Activated CD4-positive, alpha-beta T cell treated with anti-CD3 and anti-CD28 coated beads, Interleukin-2, amount 10 ng/mL, durations not matched to agents 24 days and 14 days (primary cell): ENCODE results near the gene TULP3. TPM values are rescaled to one million over a fixed set of nuclear protein-coding genes. Genes with fewer than 3 reads are reported as not detected.

Experiments
- DNase-seq: peaks from one replicate; pipeline ENCODE4 v3.0.0; 2022
- H3K27ac Mint-ChIP-seq: one replicate; pipeline ENCODE4 v1.8.0; 2022; ENCODE audit warnings: mild to moderate bottlenecking, mixed read lengths
- H3K27me3 Mint-ChIP-seq: one replicate; pipeline ENCODE4 v1.8.0; 2022; ENCODE audit warnings: mixed read lengths
- H3K36me3 Mint-ChIP-seq: one replicate; pipeline ENCODE4 v1.8.0; 2022; ENCODE audit warnings: low read depth, mild to moderate bottlenecking, mixed read lengths
- H3K4me1 Mint-ChIP-seq: one replicate; pipeline ENCODE4 v1.8.0; 2021; ENCODE audit warnings: mixed read lengths
- H3K4me3 Mint-ChIP-seq: one replicate; pipeline ENCODE4 v1.8.0; 2022; ENCODE audit warnings: mild to moderate bottlenecking, moderate library complexity, mixed read lengths
- H3K9me3 Mint-ChIP-seq: one replicate; pipeline ENCODE4 v1.8.0; 2021; ENCODE audit warnings: mixed read lengths
- intact Hi-C: fragments of 100-400 bp; cut with micrococcal nuclease; formaldehyde crosslinking; loops from one replicate; pipeline ENCODE4 v1.15.1; 2023
- total RNA-seq: library from RNA; stranded (reverse); gene quantifications from 2 replicates; pipeline ENCODE4 v1.2.3, GENCODE V29; 2022

The TULP3 gene
- total RNA-seq: 7.6 and 7.8 TPM in 2 replicates

- peaks cover 24% of the 10 kb centered on the region for H3K36me3 Mint-ChIP-seq
- H3K4me1 Mint-ChIP-seq: peaks cover 32% of the 10 kb centered on the region
- H3K27me3 Mint-ChIP-seq: peaks cover 3% of the 10 kb centered on the region
- H3K9me3 Mint-ChIP-seq: no peaks in the 10 kb centered on the region
- peak within 1 kb of the TSS; percentile 99 for H3K4me3 Mint-ChIP-seq
- DNase-seq: peak; percentile 99
- intact Hi-C loops: loop anchor here (1.0 to 2.0 kb wide), 5 partner anchors 13 to 200 kb away; partner anchors contain the start of genes FOXM1, ITFG2 and RHNO1
- peak within 1 kb of the TSS; percentile 94 for H3K27ac Mint-ChIP-seq
Measured at GRCh38 chr12:2890388-2891239, at the start of gene TULP3. TSS of gene TULP3 (plus strand) at chr12:2890891. CDS start at chr12:2890948, 57 bp downstream.

GRCh38 chr12:2841056-2841650 is 49.5 kb upstream of the TULP3 start:
- Mint-ChIP-seq H3K27me3 (no peaks in the 10 kb centered on the region), H3K9me3 (no peaks in the 10 kb centered on the region), H3K36me3 (peaks cover 11% of the 10 kb centered on the region), H3K4me3 (no peak overlapping the region), H3K4me1 (no peaks in the 10 kb centered on the region), H3K27ac (no peak overlapping the region)
- no peak for DNase-seq
- intact Hi-C loops: no loop called here

GRCh38 chr12:2842948-2843347 is 47.7 kb upstream of the TULP3 start:
- Mint-ChIP-seq H3K4me1 (no peaks in the 10 kb centered on the region), H3K36me3 (peaks cover 8% of the 10 kb centered on the region), H3K4me3 (no peak overlapping the region), H3K27ac (no peak overlapping the region), H3K9me3 (no peaks in the 10 kb centered on the region), H3K27me3 (no peaks in the 10 kb centered on the region)
- intact Hi-C loops: no loop called here
- no peak for DNase-seq

- no peak for DNase-seq
- Mint-ChIP-seq H3K27me3 (no peaks in the 10 kb centered on the region), H3K4me3 (no peak overlapping the region), H3K4me1 (no peaks in the 10 kb centered on the region), H3K9me3 (no peaks in the 10 kb centered on the region), H3K36me3 (peaks cover 4% of the 10 kb centered on the region), H3K27ac (no peak overlapping the region)
- intact Hi-C loops: no loop called here
Measured at GRCh38 chr12:2844786-2845185, 45.9 kb upstream of the TULP3 start.

- DNase-seq: no peak
- Mint-ChIP-seq H3K27ac (no peak overlapping the region), H3K36me3 (peaks cover 3% of the 10 kb centered on the region), H3K4me3 (no peak overlapping the region), H3K27me3 (no peaks in the 10 kb centered on the region), H3K4me1 (no peaks in the 10 kb centered on the region), H3K9me3 (no peaks in the 10 kb centered on the region)
- intact Hi-C loops: no loop called here
Measured at GRCh38 chr12:2845280-2845679, 45.4 kb upstream of the TULP3 start.

- no peak overlapping the region for H3K4me3 Mint-ChIP-seq
Measured at GRCh38 chr12:2851931-2852330, 38.8 kb upstream of the TULP3 start.

GRCh38 chr12:2853626-2854025 is 37.1 kb upstream of the TULP3 start:
- Mint-ChIP-seq H3K27ac (no peak overlapping the region), H3K4me3 (no peak overlapping the region), H3K36me3 (peaks cover 6% of the 10 kb centered on the region), H3K27me3 (no peaks in the 10 kb centered on the region), H3K9me3 (no peaks in the 10 kb centered on the region), H3K4me1 (peaks cover 3% of the 10 kb centered on the region)
- DNase-seq: peak; percentile 84
- intact Hi-C loops: loop anchor here (1.0 to 5.0 kb wide), 2 partner anchors 91 to 189 kb away; no protein-coding TSS in a partner anchor

More at GRCh38 chr12:2851931-2852330, 38.8 kb upstream of the TULP3 start:
- Mint-ChIP-seq H3K27me3 (no peaks in the 10 kb centered on the region), H3K36me3 (peaks cover 4% of the 10 kb centered on the region), H3K4me1 (peaks cover 3% of the 10 kb centered on the region), H3K27ac (no peak overlapping the region), H3K9me3 (no peaks in the 10 kb centered on the region)
- intact Hi-C loops: loop anchor here (5.0 kb wide), 1 partner anchor 190 kb away; no protein-coding TSS in a partner anchor
- no peak for DNase-seq

- H3K9me3 Mint-ChIP-seq: no peaks in the 10 kb centered on the region
- no peak overlapping the region for H3K4me3 Mint-ChIP-seq
- H3K4me1 Mint-ChIP-seq: peaks cover 3% of the 10 kb centered on the region
Measured at GRCh38 chr12:2854669-2855453, 35.8 kb upstream of the TULP3 start.

GRCh38 chr12:2855546-2855945 is 35.1 kb upstream of the TULP3 start:
- Mint-ChIP-seq H3K27ac (no peak overlapping the region), H3K27me3 (no peaks in the 10 kb centered on the region), H3K4me3 (no peak overlapping the region), H3K9me3 (no peaks in the 10 kb centered on the region), H3K4me1 (peaks cover 3% of the 10 kb centered on the region), H3K36me3 (peaks cover 22% of the 10 kb centered on the region)
- DNase-seq: no peak
- intact Hi-C loops: no loop called here

More at GRCh38 chr12:2854669-2855453, 35.8 kb upstream of the TULP3 start:
- peaks cover 16% of the 10 kb centered on the region for H3K36me3 Mint-ChIP-seq
- DNase-seq: no peak
- intact Hi-C loops: loop anchor here (5.0 kb wide), 1 partner anchor 187 kb away; no protein-coding TSS in a partner anchor
- no peaks in the 10 kb centered on the region for H3K27me3 Mint-ChIP-seq
- H3K27ac Mint-ChIP-seq: no peak overlapping the region

- intact Hi-C loops: no loop called here
- no peaks in the 10 kb centered on the region for H3K9me3 Mint-ChIP-seq
Measured at GRCh38 chr12:2856051-2856450, 34.6 kb upstream of the TULP3 start.

GRCh38 chr12:2857021-2857431 is 33.7 kb upstream of the TULP3 start, which contains the start of gene TEX52:
TSS of gene TEX52 (minus strand) at chr12:2857039. CDS start at chr12:2857026, 13 bp downstream.
- Mint-ChIP-seq H3K27ac (peak within 1 kb of the TSS; percentile 20), H3K27me3 (no peaks in the 10 kb centered on the region), H3K4me1 (peaks cover 3% of the 10 kb centered on the region), H3K9me3 (no peaks in the 10 kb centered on the region), H3K4me3 (no peak within 1 kb of the TSS), H3K36me3 (peaks cover 31% of the 10 kb centered on the region)
- no peak for DNase-seq
- intact Hi-C loops: no loop called here

More at GRCh38 chr12:2856051-2856450, 34.6 kb upstream of the TULP3 start:
- Mint-ChIP-seq H3K36me3 (peaks cover 23% of the 10 kb centered on the region), H3K4me1 (peaks cover 3% of the 10 kb centered on the region), H3K4me3 (no peak overlapping the region), H3K27me3 (no peaks in the 10 kb centered on the region), H3K27ac (no peak overlapping the region)
- DNase-seq: no peak

- Mint-ChIP-seq H3K4me1 (peaks cover 3% of the 10 kb centered on the region), H3K4me3 (no peak overlapping the region), H3K27me3 (no peaks in the 10 kb centered on the region), H3K9me3 (no peaks in the 10 kb centered on the region), H3K27ac (no peak overlapping the region), H3K36me3 (peaks cover 33% of the 10 kb centered on the region)
- no peak for DNase-seq
- intact Hi-C loops: no loop called here
Measured at GRCh38 chr12:2857576-2857975, 33.1 kb upstream of the TULP3 start.

GRCh38 chr12:2858334-2858733 is 32.4 kb upstream of the TULP3 start:
- intact Hi-C loops: no loop called here

More at GRCh38 chr12:2858334-2858733, 32.4 kb upstream of the TULP3 start:
- Mint-ChIP-seq H3K27ac (no peak overlapping the region), H3K4me1 (peaks cover 3% of the 10 kb centered on the region), H3K27me3 (no peaks in the 10 kb centered on the region), H3K4me3 (no peak overlapping the region), H3K36me3 (peaks cover 39% of the 10 kb centered on the region), H3K9me3 (no peaks in the 10 kb centered on the region)
- DNase-seq: no peak
